NCI-H2227 (cell line): Measurements from ENCODE around the gene RASD2.

Experiments
- DNase-seq: peaks from one replicate; lab custom pipeline; 2025; ENCODE audit not compliant: unreplicated experiment; lab: John Stamatoyannopoulos, UW

The RASD2 gene

GRCh38 chr22:35601013-35601580, 60.5 kb downstream of the RASD2 start:
- DNase-seq = no peak

GRCh38 chr22:35601743-35602615, 61.3 kb downstream of the RASD2 start:
- no peak for DNase-seq
